Choroid plexus epithelial cell (primary cell): ENCODE measurements around the gene VDAC2.
"Not testable (repeated sequence)": the region's sequence is repeated elsewhere in the genome, so short reads cannot be mapped to it uniquely, and the experiment has no call there.

Source experiments
- DNase-seq: peaks from one replicate; pipeline ENCODE4 v3.0.0-alpha.2; 2010; ENCODE audit warnings: low read depth
- H3K4me3 ChIP-seq: 2 replicates; pipeline ENCODE4 v1.5.1; 2011; ENCODE audit warnings: low read depth, mild to moderate bottlenecking, control low read depth, low read length, moderate library complexity
- CTCF ChIP-seq: conservative IDR thresholded peaks from 2 replicates; pipeline ENCODE4 v1.5.1; 2011; ENCODE audit warnings: low read depth, mild to moderate bottlenecking, control low read depth, inconsistent platforms, low read length, moderate library complexity

Gene VDAC2

GRCh38 chr10:75189266-75190096 lies 21.1 kb upstream of the VDAC2 start:
- no peak for DNase-seq
- no peak overlapping the region for H3K4me3 ChIP-seq
- no peak for TF ChIP-seq CTCF

- no peak for TF ChIP-seq CTCF
- peak overlapping the region; percentile 9 for H3K4me3 ChIP-seq
- peak; percentile 88 for DNase-seq
These were observed 18.6 kb upstream of the VDAC2 start for GRCh38 chr10:75191821-75192568.

GRCh38 chr10:75194625-75195024 lies 16.0 kb upstream of the VDAC2 start:
- DNase-seq, H3K4me3 ChIP-seq: not testable (repeated sequence)

GRCh38 chr10:75195035-75195763 lies 15.4 kb upstream of the VDAC2 start:
- H3K4me3 ChIP-seq: no peak overlapping the region
- no peak for TF ChIP-seq CTCF
- DNase-seq: peak; percentile 39

GRCh38 chr10:75197066-75197465 lies 13.5 kb upstream of the VDAC2 start:
- TF ChIP-seq CTCF: no peak
- H3K4me3 ChIP-seq: no peak overlapping the region
- no peak for DNase-seq

GRCh38 chr10:75197906-75198305 lies 12.7 kb upstream of the VDAC2 start:
- no peak for TF ChIP-seq CTCF
- no peak for DNase-seq
- H3K4me3 ChIP-seq: no peak overlapping the region

GRCh38 chr10:75199949-75200348 lies 10.6 kb upstream of the VDAC2 start:
- not testable (repeated sequence) for H3K4me3 ChIP-seq, DNase-seq
